AG04450 (cell line): ENCODE results near the gene CMSS1. TPM values are rescaled to one million over a fixed set of nuclear protein-coding genes. Genes with fewer than 3 reads are reported as not detected.

Experiments used
- CTCF ChIA-PET: fragments of 300-600, 350-600 bp; formaldehyde crosslinking; extraction: SDS; loops from one replicate; lab custom pipeline; 2022; ENCODE audit warnings: antibody characterized with exemption, inconsistent platforms; lab: Charles Lee
- POLR2A ChIA-PET: fragments of 350-600 bp; formaldehyde crosslinking; extraction: SDS; loops from one replicate; lab custom pipeline; 2021; ENCODE audit warnings: antibody characterized with exemption, inconsistent platforms; lab: Yijun Ruan, JAX
- DNase-seq: peaks from one replicate; pipeline ENCODE4 v3.0.0-alpha.2; 2011; ENCODE audit warnings: low read depth, low spot score
- H3K27ac ChIP-seq: one replicate; pipeline ENCODE4 v1.5.1; 2012; ENCODE audit warnings: low read depth, low read length, control low read depth
- H3K27me3 ChIP-seq: one replicate; pipeline ENCODE4 v1.6.0; 2012; ENCODE audit warnings: low read length; ENCODE audit not compliant: control insufficient read depth, insufficient read depth
- H3K4me3 ChIP-seq: 2 replicates; pipeline ENCODE4 v1.5.1; 2011; ENCODE audit warnings: mild to moderate bottlenecking, low read depth, low read length, control low read depth
- H3K9me3 ChIP-seq: 2 replicates; pipeline ENCODE4 v1.5.1; 2012; ENCODE audit warnings: low read length; ENCODE audit not compliant: control insufficient read depth, insufficient read depth
- polyA plus RNA-seq: library from polyadenylated mRNA; depleted of rRNA; stranded (reverse); fragments of >200 nt; gene quantifications from 2 replicates; pipeline ENCODE4 v1.2.3, GENCODE V29; 2011
- TF ChIP-seq, protein P1 (sequence below): IDR thresholded peaks from 2 replicates; pipeline ENCODE4 v1.5.1; 2011; ENCODE audit warnings: low read depth, low read length, control low read depth, inconsistent platforms

CMSS1 gene
- polyA plus RNA-seq, 1 experiment = 15.7 TPM

DNA sequence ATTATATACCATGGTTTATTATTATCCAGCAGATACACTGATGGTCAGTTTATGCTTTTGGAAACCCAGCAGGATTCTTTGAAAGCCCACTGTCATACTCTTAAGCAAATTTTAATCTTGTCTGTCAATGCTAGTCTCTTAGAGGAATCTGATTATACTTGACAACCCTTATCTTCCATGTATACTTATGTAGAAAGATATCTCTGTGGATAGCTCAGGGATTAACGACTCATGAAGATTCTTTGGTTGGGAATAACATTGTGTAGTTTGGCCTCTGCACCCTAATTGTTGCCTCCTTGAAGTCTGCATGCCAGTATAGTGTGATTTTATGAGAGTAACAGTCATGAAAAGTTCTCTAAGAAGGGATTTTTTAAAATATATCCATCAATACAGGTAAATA lies 263.6 kb downstream of the CMSS1 start:
- POLR2A ChIA-PET = no interaction called here
- TF ChIP-seq, protein P1, sequence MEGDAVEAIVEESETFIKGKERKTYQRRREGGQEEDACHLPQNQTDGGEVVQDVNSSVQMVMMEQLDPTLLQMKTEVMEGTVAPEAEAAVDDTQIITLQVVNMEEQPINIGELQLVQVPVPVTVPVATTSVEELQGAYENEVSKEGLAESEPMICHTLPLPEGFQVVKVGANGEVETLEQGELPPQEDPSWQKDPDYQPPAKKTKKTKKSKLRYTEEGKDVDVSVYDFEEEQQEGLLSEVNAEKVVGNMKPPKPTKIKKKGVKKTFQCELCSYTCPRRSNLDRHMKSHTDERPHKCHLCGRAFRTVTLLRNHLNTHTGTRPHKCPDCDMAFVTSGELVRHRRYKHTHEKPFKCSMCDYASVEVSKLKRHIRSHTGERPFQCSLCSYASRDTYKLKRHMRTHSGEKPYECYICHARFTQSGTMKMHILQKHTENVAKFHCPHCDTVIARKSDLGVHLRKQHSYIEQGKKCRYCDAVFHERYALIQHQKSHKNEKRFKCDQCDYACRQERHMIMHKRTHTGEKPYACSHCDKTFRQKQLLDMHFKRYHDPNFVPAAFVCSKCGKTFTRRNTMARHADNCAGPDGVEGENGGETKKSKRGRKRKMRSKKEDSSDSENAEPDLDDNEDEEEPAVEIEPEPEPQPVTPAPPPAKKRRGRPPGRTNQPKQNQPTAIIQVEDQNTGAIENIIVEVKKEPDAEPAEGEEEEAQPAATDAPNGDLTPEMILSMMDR = no peak
- Histone ChIP-seq H3K9me3 (no peaks in the 10 kb centered on the region), H3K27me3 (no peaks in the 10 kb centered on the region), H3K27ac (no peak overlapping the region), H3K4me3 (no peak overlapping the region)
- no peak for DNase-seq
- CTCF ChIA-PET = no interaction called here

DNA sequence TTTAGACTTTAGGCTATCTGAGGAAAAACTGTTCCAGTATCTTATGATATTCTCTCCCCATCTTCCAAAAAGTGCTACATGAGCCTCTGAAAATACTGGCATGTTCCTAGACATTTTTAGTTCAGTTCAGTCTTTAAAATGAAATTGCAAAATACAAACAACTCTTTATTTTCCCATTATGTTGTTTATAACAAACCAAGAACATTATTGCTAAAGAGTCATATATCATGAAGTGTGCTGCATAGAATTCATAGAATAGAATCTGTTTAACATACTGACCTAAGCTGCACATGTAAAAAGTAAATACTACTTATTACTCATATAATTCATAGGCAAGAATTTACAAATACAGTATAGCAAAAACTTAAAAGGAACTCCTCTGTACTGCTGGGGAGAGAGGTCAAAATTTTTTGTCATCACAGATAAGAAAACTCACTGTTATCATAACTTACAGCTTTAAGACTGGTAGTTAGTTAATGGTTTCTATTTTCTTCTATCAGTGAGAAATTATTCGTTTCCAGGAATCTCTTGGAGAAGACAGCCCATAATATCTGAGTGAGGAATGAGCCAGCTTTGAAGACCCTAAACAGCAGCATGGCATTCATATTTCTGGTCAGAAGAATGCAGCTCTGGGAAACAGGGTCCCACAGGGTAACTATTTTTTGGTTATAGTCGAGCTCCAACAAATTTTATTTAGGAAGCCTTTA lies 264.5 kb downstream of the CMSS1 start:
- CTCF ChIA-PET = interaction anchor here (1.6 kb wide), 1 partner anchor 13 kb away, joined by 5 read pairs; no protein-coding TSS in a partner anchor
- POLR2A ChIA-PET = interaction anchor here (0.8 to 1.1 kb wide), 2 partner anchors 8 to 35 kb away, joined by 3 read pairs; no protein-coding TSS in a partner anchor
- TF ChIP-seq, protein P1 = no peak
- Histone ChIP-seq H3K9me3 (no peaks in the 10 kb centered on the region), H3K27ac (no peak overlapping the region), H3K4me3 (no peak overlapping the region), H3K27me3 (no peaks in the 10 kb centered on the region)
- DNase-seq = no peak

DNA sequence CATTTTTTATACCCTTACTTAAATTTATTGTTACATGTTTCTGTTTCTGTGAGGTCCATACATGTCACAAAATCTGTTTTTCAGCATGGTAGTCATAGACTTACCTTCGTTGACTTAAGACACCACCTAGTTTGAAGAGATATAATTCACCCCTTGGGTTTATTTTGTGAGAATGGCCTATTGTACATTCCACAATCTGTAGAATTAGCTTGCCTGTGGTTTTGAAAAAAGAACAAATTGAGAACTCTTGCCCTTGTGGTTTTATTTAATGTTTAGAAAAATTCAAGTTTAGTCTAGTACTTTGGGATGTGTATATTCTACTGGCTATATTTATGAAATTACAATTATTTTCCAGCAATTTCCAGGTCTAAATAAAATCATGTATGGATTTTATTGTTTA lies 265.1 kb downstream of the CMSS1 start:
- no peak for DNase-seq
- CTCF ChIA-PET = interaction anchor here (1.6 kb wide), 1 partner anchor 14 kb away, joined by 5 read pairs; no protein-coding TSS in a partner anchor
- Histone ChIP-seq H3K9me3 (no peaks in the 10 kb centered on the region), H3K27me3 (no peaks in the 10 kb centered on the region), H3K27ac (no peak overlapping the region), H3K4me3 (no peak overlapping the region)
- POLR2A ChIA-PET = interaction anchor here (0.8 to 1.1 kb wide), 2 partner anchors 8 to 35 kb away, joined by 3 read pairs; no protein-coding TSS in a partner anchor
- TF ChIP-seq, protein P1 = no peak

DNA sequence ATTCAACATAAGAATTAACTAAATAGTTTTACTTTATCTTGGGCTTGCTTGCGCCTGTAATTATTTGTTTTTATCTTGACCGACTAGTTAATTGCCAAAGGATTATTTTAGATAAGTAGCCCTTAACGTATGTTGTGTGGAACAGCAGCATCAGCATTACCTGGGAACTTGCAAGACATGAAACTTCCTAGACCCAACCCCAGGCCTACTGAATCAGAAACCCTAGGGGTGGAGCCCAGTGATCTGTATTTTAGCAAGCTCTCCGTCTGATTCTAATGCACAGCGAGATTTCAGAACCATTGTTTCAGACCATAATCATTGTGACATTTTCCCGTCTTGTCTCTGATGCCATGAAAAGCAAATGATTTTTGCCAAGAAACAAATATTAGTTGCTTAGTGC lies 265.5 kb downstream of the CMSS1 start:
- CTCF ChIA-PET = interaction anchor here (1.5 to 1.7 kb wide), 3 partner anchors 9 to 252 kb away, joined by 3 to 8 read pairs (median 5); no protein-coding TSS in a partner anchor
- Histone ChIP-seq H3K27me3 (no peaks in the 10 kb centered on the region), H3K9me3 (no peaks in the 10 kb centered on the region), H3K27ac (no peak overlapping the region), H3K4me3 (no peak overlapping the region)
- POLR2A ChIA-PET = interaction anchor here (1.1 kb wide), 1 partner anchor 36 kb away, joined by 3 read pairs; no protein-coding TSS in a partner anchor
- TF ChIP-seq, protein P1 = no peak
- DNase-seq = no peak

DNA sequence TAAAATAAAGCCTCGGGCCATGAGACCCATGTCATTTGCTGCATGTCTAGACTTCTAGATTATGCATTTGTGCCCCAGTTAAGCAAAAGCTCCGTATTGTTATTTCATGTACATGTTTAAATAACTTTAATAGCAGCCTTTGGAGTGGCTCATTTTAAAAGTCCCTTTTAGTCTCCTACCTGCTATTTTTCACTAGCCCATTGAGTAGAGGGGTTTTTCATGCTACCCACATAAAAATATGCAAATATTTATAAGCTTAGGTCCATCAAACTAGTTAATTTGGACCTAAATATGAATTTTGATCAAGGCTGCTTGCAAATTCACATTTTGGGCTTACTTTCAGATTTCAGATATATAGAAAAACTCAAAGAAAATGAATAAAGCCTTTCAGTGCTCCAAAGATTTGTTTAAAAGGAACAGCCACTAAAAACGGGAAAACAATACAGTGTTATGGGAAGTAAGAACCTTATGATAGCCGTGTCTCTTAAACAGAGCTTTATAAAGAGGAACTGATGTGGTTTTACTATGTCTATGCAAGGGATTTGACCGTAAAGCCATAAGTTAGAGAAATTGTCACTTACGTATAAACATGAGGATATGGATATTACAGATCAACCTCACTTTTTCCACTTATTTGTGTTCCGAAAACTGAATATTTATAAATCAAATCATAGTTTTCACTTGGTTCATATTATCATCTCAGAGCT lies 266.6 kb downstream of the CMSS1 start:
- no peak for DNase-seq
- Histone ChIP-seq H3K27ac (no peak overlapping the region), H3K4me3 (no peak overlapping the region), H3K9me3 (no peaks in the 10 kb centered on the region), H3K27me3 (no peaks in the 10 kb centered on the region)
- ChIA-PET CTCF (interaction anchor here (0.6 to 1.7 kb wide), 6 partner anchors 10 to 253 kb away, joined by 3 to 8 read pairs (median 4); no protein-coding TSS in a partner anchor), POLR2A (no interaction called here)
- TF ChIP-seq, protein P1 = no peak
